Inferior parietal cortex (tissue), 1 donor: Measurements from ENCODE around the gene DDX54.
A peak's percentile ranks its signal among the peaks of the same experiment; 100 is the strongest.
"Not testable (repeated sequence)": the region's sequence is repeated elsewhere in the genome, so short reads cannot be mapped to it uniquely, and the experiment has no call there.

Experiments used
- DNase-seq: peaks from one replicate; pipeline ENCODE4 v3.0.0-alpha.2; 2016; ENCODE audit errors: extremely low spot score

DDX54 gene

GRCh38 chr12:113216027-113216426, 30.7 kb upstream of the DDX54 start:
- no peak for DNase-seq

DNA sequence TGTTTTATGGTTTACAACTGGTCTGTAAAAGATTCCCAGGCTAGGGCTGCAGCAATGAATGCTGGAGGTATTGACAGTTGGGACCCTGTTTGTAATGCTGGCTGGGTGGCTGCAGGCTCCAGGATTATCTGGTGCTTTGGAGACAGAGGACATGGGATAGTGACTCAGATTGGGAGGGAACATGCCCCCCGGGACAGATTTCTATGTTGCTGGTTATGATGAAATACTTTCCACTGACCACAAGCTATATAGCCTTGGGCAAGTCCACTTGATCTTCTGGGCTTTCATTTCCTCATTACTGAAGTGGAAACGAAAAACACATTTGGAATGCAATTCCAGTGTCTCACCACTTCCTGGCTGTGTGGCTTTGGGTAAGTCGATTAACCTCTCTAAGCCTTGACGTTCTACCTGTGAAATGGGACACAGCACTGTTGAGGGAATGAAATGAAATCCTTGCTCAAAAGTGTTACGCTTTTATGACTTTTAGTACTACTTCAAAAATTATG, 29.7 kb upstream of the DDX54 start:
- no peak for DNase-seq

- DNase-seq, result no peak
Observed at GRCh38 chr12:113211160-113211559, 25.9 kb upstream of the DDX54 start.

DNA sequence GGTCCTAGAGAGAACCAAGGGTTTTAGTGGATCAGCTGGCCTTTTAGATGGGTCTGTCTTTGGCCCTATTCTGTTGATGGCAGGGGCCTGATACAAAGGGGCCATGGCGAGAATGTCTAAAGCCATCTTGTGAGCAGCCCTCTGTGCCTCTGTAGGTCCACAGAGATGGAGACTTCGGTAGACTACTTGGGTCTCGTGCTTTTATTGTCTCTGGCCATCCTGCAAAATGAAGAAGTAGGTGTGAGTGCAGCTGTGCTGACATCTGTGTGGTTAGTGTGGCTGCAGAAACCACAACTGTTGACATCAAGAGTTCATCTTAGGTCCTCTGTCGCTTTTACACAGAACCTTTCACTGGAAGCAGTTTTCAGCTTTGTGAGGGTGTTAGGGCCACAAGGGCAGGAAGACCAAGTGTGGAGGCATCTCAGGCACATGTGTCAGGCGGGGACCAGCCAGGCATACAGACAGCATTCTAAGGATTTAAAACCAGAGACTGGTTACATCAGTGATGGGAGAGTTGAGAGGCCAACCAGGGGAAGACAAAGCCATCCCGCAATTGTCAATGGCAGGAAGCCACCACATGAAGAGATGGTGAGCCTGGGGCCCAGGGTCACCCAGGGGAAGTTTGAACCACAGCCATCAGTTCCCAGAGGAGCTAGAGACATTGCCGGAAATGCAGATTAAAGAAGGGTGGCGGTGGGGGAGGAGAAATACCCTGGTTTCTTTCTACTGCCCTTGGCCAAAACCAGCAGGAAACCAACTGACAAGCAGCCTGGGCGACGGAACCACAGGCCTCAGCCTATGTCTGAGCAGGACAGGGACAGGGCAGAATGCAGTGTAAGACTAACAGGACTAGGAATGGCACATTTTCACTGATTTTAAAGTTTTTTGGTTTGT, 23.0 kb upstream of the DDX54 start:
- no peak for DNase-seq

GRCh38 chr12:113207613-113208040, 22.3 kb upstream of the DDX54 start:
- no peak for DNase-seq

GRCh38 chr12:113206802-113207201, 21.5 kb upstream of the DDX54 start:
- not testable (repeated sequence) for DNase-seq

GRCh38 chr12:113204804-113205203, 19.5 kb upstream of the DDX54 start:
- no peak for DNase-seq

DNA sequence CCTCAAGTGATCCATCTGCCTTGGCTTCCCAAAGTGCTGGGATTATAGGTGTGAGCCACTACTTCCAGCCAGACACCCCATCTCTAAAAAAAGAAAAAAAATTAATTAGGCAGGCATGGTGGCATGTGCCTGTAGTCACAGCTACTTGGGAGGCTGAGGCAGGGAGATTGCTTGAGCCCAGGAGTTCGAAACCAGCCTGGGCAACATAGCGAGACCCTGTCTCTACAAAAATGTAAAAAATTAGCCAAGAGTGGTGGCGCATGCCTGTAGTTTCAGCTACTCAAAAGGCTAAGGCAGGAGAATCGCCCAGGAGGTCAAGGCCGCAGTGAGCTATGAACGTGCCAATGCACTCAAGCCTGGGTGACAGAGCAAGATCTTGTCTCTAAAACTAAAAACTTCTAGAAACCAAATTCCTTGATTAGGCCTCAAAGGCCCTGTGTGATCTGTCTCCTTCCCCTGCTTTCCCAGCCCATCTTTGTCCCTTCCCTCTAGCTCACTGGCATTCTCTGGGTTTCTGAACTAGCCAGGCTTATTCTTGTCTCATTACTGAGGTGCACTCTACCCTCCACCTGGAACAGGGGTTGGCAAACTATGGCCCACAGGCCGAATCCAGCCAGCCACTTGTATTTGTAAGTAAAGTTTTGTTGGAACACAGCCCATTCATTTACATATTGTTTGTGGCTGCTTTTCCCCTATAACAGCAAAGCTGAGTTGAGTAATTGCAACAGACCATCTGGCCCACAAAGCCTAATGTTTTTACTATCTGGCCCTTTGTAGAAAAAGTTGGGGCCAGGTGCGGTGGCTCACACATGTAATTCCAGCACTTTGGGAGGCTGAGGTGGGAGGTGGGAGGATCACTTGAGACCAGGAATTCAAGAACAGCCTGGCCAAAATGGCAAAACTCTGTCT, 18.8 kb upstream of the DDX54 start:
- DNase-seq, result no peak

DNA sequence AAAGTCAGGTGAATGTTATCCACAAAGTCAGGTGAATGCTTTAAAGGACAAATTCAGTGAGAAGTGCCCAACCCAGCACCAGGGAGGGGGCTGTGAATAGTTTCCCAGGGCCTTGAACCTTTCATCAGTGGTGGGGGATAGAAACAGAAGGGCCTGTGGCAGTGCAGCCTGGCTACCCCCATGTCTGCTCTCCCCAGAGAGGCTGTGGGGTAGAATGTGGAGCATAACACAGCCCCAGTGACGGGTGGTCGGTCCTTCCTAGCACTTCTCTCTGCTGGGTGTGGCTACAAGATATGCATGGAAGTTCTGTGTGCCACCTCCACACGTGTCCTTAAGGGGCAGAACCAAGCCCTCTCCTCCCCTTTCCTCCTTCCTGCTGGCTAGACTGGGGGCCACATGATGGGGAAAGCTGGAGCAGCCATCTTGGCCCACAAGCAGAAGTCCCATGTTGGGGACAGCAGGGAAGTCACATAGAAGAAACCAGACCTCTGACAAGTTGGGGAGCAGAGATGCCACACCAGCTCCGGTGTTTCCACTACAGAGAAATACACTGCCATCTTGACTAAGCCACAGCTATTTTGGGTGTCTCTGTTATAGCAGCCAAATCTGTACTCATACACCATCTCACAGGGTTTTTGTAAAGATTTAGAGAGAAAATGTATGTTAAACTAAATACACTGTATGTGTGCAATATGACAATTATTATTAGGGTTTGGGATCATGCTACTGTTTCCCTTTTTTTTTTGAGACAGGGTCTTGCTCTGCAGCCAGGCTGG, 17.2 kb upstream of the DDX54 start:
- no peak for DNase-seq

DNA sequence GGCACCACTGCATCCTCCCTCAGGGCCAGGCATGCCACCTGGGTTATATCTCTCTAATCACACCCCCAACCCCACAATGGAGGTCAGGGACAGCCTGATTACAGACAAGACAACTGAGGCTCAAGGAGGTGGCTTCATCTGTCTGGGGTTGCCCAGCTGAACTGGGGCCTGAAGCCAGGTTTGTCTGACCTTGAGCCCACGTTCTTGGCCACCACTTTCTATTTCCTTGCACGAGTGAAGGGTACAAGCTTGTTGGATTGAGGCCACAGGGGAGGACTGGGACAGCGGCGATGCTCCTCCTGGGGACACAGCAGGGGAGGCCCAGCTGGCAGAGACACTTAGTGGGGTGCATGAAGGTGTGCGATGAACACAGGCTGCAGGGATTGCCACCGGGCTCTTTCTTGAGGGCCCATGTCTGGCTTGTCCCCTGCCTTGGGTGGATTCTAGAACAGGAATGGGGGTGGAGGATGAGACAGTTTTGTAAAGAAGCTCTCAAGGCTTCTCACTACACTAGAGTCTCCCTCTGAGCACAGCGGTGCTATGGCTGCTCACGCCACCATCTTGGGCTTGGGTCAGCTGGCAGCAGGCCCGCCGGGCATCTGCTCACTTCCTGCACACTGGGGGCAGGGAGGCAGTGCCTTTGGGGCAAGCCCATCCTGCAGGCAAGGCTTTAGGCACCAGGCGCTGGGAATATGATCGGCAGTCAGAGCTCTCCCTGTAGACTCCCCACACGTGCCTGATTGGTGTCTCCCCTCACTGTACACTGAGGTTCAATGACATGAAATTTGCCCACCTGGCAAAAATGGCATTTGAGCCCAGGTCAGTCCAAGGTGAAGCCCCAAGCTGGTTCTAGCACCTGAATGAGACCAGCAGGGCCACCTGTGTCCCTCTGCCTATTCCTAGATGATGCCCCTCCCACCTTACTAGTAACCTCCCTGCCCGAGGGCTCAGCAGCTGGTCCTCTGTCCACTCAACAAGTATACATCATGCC, 16.2 kb upstream of the DDX54 start:
- DNase-seq, result no peak

- no peak for DNase-seq
Observed at GRCh38 chr12:113200021-113200797, 14.9 kb upstream of the DDX54 start.

- DNase-seq, result no peak
Observed at GRCh38 chr12:113198296-113198695, 13.0 kb upstream of the DDX54 start.

DNA sequence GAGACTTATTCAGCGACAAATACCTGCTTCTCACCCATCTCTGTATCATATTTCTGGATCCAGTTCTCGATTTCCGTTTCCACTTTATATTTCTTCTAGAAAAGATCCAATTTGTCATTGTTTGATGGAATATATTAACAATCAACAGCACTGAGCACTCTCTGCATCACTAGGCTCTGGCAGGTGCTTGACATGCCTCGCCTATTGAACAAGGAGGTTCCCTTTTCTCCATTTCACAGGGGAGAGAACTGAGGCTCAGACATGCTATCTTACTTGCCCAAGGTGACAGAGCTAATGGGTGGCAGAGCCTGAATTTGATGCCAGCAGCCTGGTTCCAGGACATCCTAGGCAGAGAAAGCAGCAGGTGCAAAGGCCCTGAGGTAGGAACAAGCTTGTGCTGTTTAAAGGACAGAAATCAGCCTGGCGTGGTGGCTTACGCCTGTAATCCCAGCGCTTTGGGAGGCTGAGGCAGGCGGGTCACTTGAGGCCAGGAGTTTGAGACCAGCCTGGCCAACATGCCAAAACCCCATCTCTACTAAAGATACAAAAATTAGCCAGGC, 12.3 kb upstream of the DDX54 start:
- no peak for DNase-seq

DNA sequence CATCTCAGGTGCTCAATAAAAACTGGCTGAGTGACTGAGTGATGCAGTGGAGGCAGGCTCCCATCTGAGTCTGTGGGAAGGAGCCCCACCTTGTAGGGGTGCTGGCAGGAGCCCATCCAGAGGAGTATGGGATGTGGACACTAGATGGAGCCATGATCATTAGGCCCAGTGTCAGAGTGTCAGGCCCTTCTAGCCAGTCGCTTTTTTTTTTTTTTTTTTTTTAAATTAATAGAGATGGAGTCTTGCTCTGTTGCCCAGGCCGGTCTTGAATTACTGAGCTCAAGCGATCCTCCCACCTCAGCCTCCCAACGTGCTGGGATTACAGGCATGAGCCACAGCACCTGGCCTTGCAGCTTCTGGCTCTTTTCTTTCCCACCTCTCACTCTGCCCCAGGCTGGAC, 11.7 kb upstream of the DDX54 start:
- peak; percentile 72 for DNase-seq

- DNase-seq, result no peak
Observed at GRCh38 chr12:113196582-113196981, 11.3 kb upstream of the DDX54 start.

- no peak for DNase-seq
Observed at GRCh38 chr12:113195598-113195997, 10.3 kb upstream of the DDX54 start.

GRCh38 chr12:113194971-113195391, 9.7 kb upstream of the DDX54 start:
- DNase-seq, result no peak

GRCh38 chr12:113191227-113191626, 5.9 kb upstream of the DDX54 start:
- no peak for DNase-seq

DNA sequence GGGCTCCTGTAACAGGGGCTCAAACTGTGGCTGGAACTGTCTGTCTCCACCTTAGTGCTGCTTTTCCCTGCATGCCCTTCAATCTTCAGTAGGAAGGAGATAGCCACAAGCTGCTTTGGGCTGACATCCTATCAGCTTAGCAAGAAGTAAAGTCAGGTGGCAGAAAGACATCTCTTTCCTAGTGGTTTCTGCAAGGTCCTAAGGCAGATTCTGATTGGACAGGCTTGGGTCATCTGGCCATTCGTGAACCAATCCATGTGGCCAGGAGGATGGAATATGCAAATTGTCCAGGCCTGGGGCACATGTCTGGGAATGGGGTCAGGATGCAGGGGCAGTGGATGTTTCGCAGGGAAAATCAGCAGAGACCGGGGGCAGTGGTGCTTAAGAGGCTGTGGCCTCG, 5.5 kb upstream of the DDX54 start:
- peak; percentile 48 for DNase-seq
